ENCODE results near the gene ACOT13. TPM values are rescaled to one million over a fixed set of nuclear protein-coding genes. Genes with fewer than 3 reads are reported as not detected.
"Not testable (repeated sequence)": the region's sequence is repeated elsewhere in the genome, so short reads cannot be mapped to it uniquely, and the experiment has no call there.

ACOT13 gene
- total RNA-seq, 1 donor from 2014 or later, result 22.1 TPM

DNA sequence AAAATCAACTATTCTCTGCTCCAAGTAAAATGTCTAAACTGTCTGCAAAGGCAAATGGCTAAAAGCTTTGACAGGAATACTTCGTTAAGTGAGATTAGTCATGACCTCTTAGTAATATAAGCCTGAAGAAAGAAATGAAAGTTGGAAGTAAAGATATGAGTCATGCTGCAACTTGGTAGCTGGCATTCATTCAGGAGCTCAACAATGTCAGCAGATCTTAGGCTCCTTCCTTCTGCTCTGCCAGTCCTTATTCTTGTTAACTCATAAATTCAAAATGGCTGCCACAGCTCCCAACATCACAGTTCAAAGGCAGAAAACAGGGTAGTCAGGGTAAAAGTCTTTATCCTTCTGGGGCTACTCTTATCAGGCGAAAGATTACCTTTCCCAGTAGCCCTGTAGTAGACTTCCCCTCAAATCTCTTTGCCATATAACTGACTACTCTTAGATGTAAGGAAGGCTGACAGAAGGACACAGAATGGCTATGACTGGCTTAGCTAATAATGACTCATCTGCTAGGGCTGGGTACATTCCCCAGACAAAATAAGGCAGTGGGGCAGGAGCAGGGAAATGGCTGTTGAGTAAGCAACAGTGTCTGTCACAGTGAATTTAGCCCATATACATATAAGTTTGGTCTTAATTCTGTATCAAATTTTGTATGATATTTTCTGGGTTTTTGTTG lies 76.5 kb downstream of the ACOT13 start:
- Mint-ChIP-seq H3K4me3 (ENCODE audit: unreplicated experiment) (no peak overlapping the region), H3K36me3 (ENCODE audit: low read depth, unreplicated experiment) (no peaks in the 10 kb centered on the region), H3K27ac (ENCODE audit: unreplicated experiment) (no peak overlapping the region), H3K27me3 (ENCODE audit: unreplicated experiment) (no peaks in the 10 kb centered on the region), H3K4me1 (ENCODE audit: unreplicated experiment) (no peaks in the 10 kb centered on the region), H3K9me3 (ENCODE audit: unreplicated experiment) (no peaks in the 10 kb centered on the region)
- no peak for DNase-seq (ENCODE audit: low spot score)
- TF ChIP-seq, protein P1, sequence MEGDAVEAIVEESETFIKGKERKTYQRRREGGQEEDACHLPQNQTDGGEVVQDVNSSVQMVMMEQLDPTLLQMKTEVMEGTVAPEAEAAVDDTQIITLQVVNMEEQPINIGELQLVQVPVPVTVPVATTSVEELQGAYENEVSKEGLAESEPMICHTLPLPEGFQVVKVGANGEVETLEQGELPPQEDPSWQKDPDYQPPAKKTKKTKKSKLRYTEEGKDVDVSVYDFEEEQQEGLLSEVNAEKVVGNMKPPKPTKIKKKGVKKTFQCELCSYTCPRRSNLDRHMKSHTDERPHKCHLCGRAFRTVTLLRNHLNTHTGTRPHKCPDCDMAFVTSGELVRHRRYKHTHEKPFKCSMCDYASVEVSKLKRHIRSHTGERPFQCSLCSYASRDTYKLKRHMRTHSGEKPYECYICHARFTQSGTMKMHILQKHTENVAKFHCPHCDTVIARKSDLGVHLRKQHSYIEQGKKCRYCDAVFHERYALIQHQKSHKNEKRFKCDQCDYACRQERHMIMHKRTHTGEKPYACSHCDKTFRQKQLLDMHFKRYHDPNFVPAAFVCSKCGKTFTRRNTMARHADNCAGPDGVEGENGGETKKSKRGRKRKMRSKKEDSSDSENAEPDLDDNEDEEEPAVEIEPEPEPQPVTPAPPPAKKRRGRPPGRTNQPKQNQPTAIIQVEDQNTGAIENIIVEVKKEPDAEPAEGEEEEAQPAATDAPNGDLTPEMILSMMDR (IDR thresholded peaks at IDR 0.05; ENCODE audit: unreplicated experiment), result no peak

DNA sequence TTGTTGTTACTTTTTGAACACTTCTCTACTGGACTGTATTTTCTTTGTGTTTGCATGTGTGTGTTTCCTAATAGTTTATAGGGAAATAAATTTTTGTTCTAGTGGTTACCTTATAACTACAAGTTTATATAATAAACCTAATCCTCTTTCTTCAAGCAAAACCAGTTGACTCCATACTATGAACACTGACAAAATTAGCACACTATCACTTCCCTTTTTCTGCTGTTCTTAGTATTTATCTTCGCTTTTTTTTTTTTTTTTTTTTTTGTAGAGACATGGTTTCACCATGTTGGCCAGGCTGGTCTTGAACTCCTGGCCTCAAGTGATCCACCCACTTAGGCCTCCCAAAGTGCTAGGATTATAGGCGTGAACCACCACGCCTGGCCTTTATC lies 77.1 kb downstream of the ACOT13 start:
- H3K4me1 Mint-ChIP-seq (ENCODE audit: unreplicated experiment), result no peaks in the 10 kb centered on the region
- H3K9me3 Mint-ChIP-seq (ENCODE audit: unreplicated experiment), result no peaks in the 10 kb centered on the region
- TF ChIP-seq, protein P1 (IDR thresholded peaks at IDR 0.05; ENCODE audit: unreplicated experiment), result no peak
- no peak overlapping the region for H3K4me3 Mint-ChIP-seq (ENCODE audit: unreplicated experiment)
- no peak for DNase-seq (ENCODE audit: low spot score)
- H3K27ac Mint-ChIP-seq (ENCODE audit: unreplicated experiment), result no peak overlapping the region
- no peaks in the 10 kb centered on the region for H3K36me3 Mint-ChIP-seq (ENCODE audit: low read depth, unreplicated experiment)
- no peaks in the 10 kb centered on the region for H3K27me3 Mint-ChIP-seq (ENCODE audit: unreplicated experiment)

DNA sequence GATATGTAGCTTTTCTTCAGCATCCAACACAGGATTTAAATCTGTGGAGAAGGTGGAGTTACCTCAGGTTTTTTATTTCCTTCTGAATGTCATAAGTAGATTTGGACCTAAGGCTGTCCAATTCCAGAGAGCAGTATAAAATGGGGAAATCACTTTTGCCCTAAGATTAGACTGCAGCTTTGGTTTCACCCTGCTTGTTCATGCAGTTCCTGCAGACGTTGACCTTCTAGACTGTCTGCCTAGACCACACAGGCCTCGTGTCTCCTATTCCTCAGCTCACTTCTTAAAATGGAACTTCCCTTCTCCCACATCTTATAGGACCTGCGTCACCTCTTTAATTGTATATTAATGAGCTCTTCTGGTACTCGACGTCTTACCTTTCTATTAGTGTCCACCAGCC lies 78.0 kb downstream of the ACOT13 start:
- H3K4me3 Mint-ChIP-seq (ENCODE audit: unreplicated experiment), result no peak overlapping the region
- no peaks in the 10 kb centered on the region for H3K9me3 Mint-ChIP-seq (ENCODE audit: unreplicated experiment)
- TF ChIP-seq, protein P1 (IDR thresholded peaks at IDR 0.05; ENCODE audit: unreplicated experiment), result no peak
- H3K4me1 Mint-ChIP-seq (ENCODE audit: unreplicated experiment), result no peaks in the 10 kb centered on the region
- no peak overlapping the region for H3K27ac Mint-ChIP-seq (ENCODE audit: unreplicated experiment)
- no peaks in the 10 kb centered on the region for H3K36me3 Mint-ChIP-seq (ENCODE audit: low read depth, unreplicated experiment)
- DNase-seq (ENCODE audit: low spot score), result no peak
- no peaks in the 10 kb centered on the region for H3K27me3 Mint-ChIP-seq (ENCODE audit: unreplicated experiment)

DNA sequence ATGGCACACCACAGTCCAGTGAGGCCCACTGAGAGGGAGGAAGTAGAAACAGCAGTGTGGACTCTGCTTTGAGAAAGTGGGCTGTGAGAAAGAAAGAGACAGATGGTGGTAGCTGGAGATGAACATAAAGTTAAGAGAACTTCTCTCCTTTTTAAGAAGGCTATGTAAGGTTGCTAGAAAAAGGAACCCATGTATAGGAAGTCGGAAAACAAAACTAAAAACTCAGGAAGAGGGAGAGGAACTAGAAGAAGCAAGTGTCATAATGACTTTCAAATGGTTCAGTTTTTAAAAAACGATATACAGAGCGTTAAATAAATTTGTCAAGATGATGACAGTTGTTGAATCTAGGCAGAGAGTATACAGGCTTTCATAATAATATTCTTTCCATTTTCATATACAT lies 82.4 kb downstream of the ACOT13 start:
- H3K27ac Mint-ChIP-seq (ENCODE audit: unreplicated experiment), result no peak overlapping the region
- H3K36me3 Mint-ChIP-seq (ENCODE audit: low read depth, unreplicated experiment), result no peaks in the 10 kb centered on the region
- H3K4me1 Mint-ChIP-seq (ENCODE audit: unreplicated experiment), result no peaks in the 10 kb centered on the region
- no peaks in the 10 kb centered on the region for H3K9me3 Mint-ChIP-seq (ENCODE audit: unreplicated experiment)
- DNase-seq (ENCODE audit: low spot score), result no peak
- TF ChIP-seq, protein P1 (IDR thresholded peaks at IDR 0.05; ENCODE audit: unreplicated experiment), result no peak
- H3K4me3 Mint-ChIP-seq (ENCODE audit: unreplicated experiment), result no peak overlapping the region
- H3K27me3 Mint-ChIP-seq (ENCODE audit: unreplicated experiment), result no peaks in the 10 kb centered on the region

DNA sequence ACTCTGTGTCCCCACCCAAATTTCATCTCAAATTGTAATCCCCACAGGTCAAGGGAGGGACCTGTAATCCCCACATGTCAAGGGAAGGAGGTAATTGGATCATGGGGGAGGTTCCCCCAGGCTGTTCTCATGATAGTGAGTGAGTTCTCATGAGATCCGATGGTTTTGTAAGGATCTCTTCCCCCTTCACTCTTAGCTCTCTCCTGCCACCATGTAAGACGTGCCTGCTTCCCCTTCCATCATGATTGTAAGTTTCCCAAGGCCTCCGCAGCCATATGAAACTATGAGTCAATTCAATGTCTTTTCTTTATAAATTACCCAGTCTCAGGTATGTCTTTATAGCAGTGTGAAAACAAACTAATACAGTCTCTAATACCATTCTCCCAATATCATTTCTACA lies 84.0 kb downstream of the ACOT13 start:
- not testable (repeated sequence) for H3K9me3 Mint-ChIP-seq (ENCODE audit: unreplicated experiment); DNase-seq (ENCODE audit: low spot score); H3K27ac Mint-ChIP-seq (ENCODE audit: unreplicated experiment); H3K4me1 Mint-ChIP-seq (ENCODE audit: unreplicated experiment); H3K4me3 Mint-ChIP-seq (ENCODE audit: unreplicated experiment); H3K36me3 Mint-ChIP-seq (ENCODE audit: low read depth, unreplicated experiment); H3K27me3 Mint-ChIP-seq (ENCODE audit: unreplicated experiment)

All from endothelial cell (in vitro differentiated cells).